Lower lobe of right lung (tissue), 2 donors: ENCODE results near the gene GPR180. TPM values are rescaled to one million over a fixed set of nuclear protein-coding genes. Genes with fewer than 3 reads are reported as not detected.
"Not testable (repeated sequence)": the region's sequence is repeated elsewhere in the genome, so short reads cannot be mapped to it uniquely, and the experiment has no call there.

Experiments used
- ATAC-seq, 2 donors: fragments of 200-7000 bp; cut with Tn5 transposase; one replicate each; pipeline ENCODE4 v1.9.1; 2020 to 2022; ENCODE audit warnings: mild to moderate bottlenecking in 2 of 2, moderate library complexity in 2 of 2
- DNase-seq: peaks from one replicate; pipeline ENCODE4 v3.0.0-alpha.2; 2020
- H3K27ac ChIP-seq: fragments of 200-600 bp; one replicate; pipeline ENCODE4 v1.8.0; 2022
- H3K27me3 ChIP-seq: fragments of 200-600 bp; one replicate; pipeline ENCODE4 v1.8.0; 2022; ENCODE audit warnings: low read depth
- H3K36me3 ChIP-seq: fragments of 200-600 bp; one replicate; pipeline ENCODE4 v1.8.0; 2022; ENCODE audit warnings: mild to moderate bottlenecking
- H3K4me1 ChIP-seq: fragments of 200-600 bp; one replicate; pipeline ENCODE4 v1.8.0; 2022
- H3K4me3 ChIP-seq: fragments of 200-600 bp; one replicate; pipeline ENCODE4 v1.8.0; 2022; ENCODE audit warnings: mild to moderate bottlenecking
- H3K9me3 ChIP-seq: fragments of 200-600 bp; one replicate; pipeline ENCODE4 v1.8.0; 2022
- CTCF ChIP-seq: fragments of 200-600 bp; IDR thresholded peaks from one replicate; pipeline ENCODE4 v1.8.0; 2022; ENCODE audit warnings: antibody characterized with exemption, mild to moderate bottlenecking
- intact Hi-C: fragments of 100-400 bp; cut with DNase I; formaldehyde crosslinking; loops from one replicate; pipeline ENCODE4 v1.11.0; 2022
- total RNA-seq: library from RNA; stranded (reverse); fragmentation: NEBNext Ultra II Directional; extraction: Animal tissue kit (Norgen Biotek cat#: 25700); gene quantifications from one replicate; pipeline ENCODE4 v1.2.1, GENCODE V29; 2021
- donor health status: DM: no; HTN: yes; CAD: no; lungs with severe emphysema.

GPR180 gene
- total RNA-seq, 1 donor from 2014 or later, result 5.5 TPM

- H3K27ac ChIP-seq, result no peak overlapping the region
- no peak overlapping the region for H3K4me3 ChIP-seq
- no peaks in the 10 kb centered on the region for H3K4me1 ChIP-seq
- H3K27me3 ChIP-seq, result no peaks in the 10 kb centered on the region
- DNase-seq, result no peak
- H3K9me3 ChIP-seq, result no peaks in the 10 kb centered on the region
- peaks cover 22% of the 10 kb centered on the region for H3K36me3 ChIP-seq
- ATAC-seq, result no peak
- TF ChIP-seq CTCF, result no peak
- intact Hi-C loops, result no loop called here
These were observed 30.7 kb downstream of the GPR180 start for GRCh38 chr13:94632226-94632980.

GRCh38 chr13:94636096-94636495, 34.4 kb downstream of the GPR180 start:
- H3K4me3 ChIP-seq, H3K27ac ChIP-seq, H3K27me3 ChIP-seq, H3K9me3 ChIP-seq, intact Hi-C loops, H3K4me1 ChIP-seq, DNase-seq, H3K36me3 ChIP-seq, ATAC-seq: not testable (repeated sequence)

GRCh38 chr13:94636942-94637578, 35.4 kb downstream of the GPR180 start:
- DNase-seq (no peak), ATAC-seq (no peak)
- H3K27ac ChIP-seq, result no peak overlapping the region
- intact Hi-C loops, result no loop called here
- no peaks in the 10 kb centered on the region for H3K4me1 ChIP-seq
- H3K4me3 ChIP-seq, result no peak overlapping the region
- no peaks in the 10 kb centered on the region for H3K27me3 ChIP-seq
- no peaks in the 10 kb centered on the region for H3K36me3 ChIP-seq
- no peaks in the 10 kb centered on the region for H3K9me3 ChIP-seq
- no peak for TF ChIP-seq CTCF

GRCh38 chr13:94637677-94638076, 36.0 kb downstream of the GPR180 start:
- ATAC-seq, result not testable (repeated sequence)

GRCh38 chr13:94640721-94641120, 39.1 kb downstream of the GPR180 start:
- Histone ChIP-seq H3K27ac (no peak overlapping the region), H3K4me1 (no peaks in the 10 kb centered on the region), H3K9me3 (no peaks in the 10 kb centered on the region), H3K27me3 (no peaks in the 10 kb centered on the region), H3K4me3 (no peak overlapping the region), H3K36me3 (no peaks in the 10 kb centered on the region)
- intact Hi-C loops, result no loop called here
- DNase-seq, result no peak
- no peak for ATAC-seq
- TF ChIP-seq CTCF, result no peak

More at GRCh38 chr13:94637677-94638076, 36.0 kb downstream of the GPR180 start:
- H3K4me1 ChIP-seq, H3K4me3 ChIP-seq, H3K27ac ChIP-seq, H3K27me3 ChIP-seq, DNase-seq, H3K36me3 ChIP-seq, H3K9me3 ChIP-seq, intact Hi-C loops: not testable (repeated sequence)

- DNase-seq (no peak), ATAC-seq (peak; percentile 84 to 88)
- Histone ChIP-seq H3K27ac (no peak overlapping the region), H3K4me3 (no peak overlapping the region), H3K27me3 (no peaks in the 10 kb centered on the region), H3K9me3 (no peaks in the 10 kb centered on the region), H3K36me3 (no peaks in the 10 kb centered on the region), H3K4me1 (no peaks in the 10 kb centered on the region)
- intact Hi-C loops, result no loop called here
- no peak for TF ChIP-seq CTCF
These were observed 39.8 kb downstream of the GPR180 start for GRCh38 chr13:94641409-94641941.
